ENCODE data around the gene PEX16.

DNA sequence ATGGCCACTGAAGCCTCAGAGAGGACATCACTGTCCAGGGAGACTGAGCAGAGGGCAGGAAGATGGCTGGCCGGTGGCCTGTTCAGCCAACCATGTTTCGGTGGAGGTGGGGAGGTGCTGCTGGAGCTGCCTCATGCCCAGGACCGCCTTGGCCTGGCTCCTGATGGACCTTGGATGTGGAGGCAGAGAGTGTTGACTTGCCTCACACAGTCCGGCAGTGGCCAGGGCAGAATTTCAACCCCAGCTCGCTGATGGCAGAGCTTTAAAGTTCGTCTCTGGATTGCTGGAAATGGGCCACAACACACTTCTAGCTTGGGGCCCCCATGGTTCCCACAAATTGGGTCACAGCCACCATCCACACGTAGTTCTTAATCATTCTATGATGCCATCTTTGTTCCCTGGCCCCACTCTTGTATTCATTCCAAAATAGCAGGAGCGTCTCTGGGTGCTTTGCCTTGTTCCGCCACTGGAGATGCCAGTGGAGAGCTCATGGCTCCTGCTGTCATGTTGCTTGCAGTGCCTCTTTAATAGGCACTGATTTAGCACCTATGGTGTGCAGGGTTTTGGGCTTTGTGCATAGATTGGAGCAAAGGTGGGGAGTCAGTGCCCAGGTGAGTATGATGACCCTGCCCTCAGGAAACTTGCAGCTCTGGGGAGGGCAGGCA, 26.7 kb downstream of the PEX16 start:
- TF ChIP-seq POLR2A (IDR thresholded peaks at IDR 0.05; ENCODE audit: low read depth, low read length), result no peak
- TF ChIP-seq TAF1 (IDR thresholded peaks at IDR 0.05; ENCODE audit: borderline replicate concordance, low read depth, low read length), result no peak
- TF ChIP-seq POLR2AphosphoS5 (IDR thresholded peaks at IDR 0.05; ENCODE audit: low read depth, low read length), result no peak
